HG02588 (cell line): ENCODE data around the gene TMEM266.

Experiments used
- ATAC-seq: cut with Tn5 transposase; IDR thresholded peaks from one replicate; pipeline ENCODE4 v1.9.1; 2021; ENCODE audit warnings: mild to moderate bottlenecking, moderate library complexity; ENCODE audit not compliant: unreplicated experiment

The TMEM266 gene

DNA sequence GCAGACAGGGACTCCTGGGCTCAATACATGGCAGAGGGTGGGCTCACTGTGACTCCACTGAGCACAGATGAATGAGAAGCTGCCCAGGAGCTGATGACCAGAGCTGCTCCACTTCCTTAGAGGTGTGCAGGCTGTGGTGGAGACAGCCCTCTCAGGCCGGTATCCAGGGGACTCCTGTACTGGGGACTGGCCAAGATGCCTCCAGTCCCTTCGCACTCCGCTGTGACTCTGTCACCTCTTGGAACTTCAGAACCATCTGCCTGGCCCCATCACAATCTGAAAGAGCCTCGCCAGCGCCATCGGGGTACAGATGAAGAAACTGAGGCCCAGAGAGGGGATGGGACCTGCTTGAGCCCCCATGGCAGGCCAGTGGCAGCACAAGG is 140.3 kb downstream of the TMEM266 start:
- ATAC-seq: no peak

DNA sequence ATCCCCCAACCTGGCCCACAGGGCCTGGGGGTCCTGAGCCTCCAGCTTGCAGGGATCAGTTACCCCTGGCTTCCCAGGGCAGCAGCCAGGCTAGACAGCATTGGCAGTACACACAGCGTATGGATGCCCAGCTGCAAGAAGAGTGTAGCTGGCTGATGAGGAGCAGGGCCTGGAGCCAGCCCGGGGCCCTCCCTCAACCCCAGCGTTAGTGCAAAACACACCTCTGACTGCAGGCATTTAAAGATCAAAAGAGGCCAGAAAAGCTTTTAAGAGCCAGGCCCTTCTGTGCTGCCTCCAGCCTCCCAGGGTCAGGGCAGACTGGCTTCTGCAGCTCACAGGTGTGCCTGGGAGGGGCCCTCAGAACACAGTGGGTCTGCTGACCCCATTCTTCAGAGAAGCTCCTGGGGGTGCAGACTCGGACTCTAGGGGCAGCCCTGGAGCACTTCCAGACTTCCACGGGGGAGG is 140.9 kb downstream of the TMEM266 start:
- ATAC-seq: no peak

DNA sequence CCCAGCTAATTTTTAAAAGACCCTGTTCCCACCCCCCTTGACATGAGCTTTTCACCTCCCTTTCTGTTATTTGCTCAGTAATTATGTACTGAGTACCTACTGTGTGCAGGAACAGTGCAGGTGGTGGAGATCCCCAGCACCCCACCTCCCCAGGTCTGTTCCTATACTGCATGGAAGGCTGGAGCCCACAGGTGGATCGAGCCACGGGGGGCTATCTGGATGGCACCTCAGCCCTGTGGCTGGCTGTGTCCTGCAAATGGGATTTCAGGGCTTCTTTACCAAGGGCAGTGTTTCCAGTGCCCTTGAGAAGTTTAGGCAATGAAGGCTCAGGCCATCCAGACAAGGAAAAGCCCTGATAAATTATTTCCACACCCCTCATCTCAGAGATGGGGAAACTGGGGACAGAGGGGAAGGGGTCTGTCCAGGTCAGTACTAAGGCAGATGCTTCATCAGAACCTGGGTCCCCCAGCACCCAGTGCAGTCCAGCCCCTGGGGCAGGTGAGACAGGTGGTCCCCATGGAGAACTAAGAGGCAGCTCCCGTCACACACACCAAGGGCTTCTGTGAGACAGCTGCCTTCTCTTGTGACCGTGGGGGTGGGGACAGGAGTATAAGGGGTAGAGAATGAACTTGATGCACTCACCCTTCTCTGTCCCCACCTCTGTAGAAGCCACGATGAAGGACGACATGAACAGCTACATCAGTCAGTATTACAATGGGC is 141.9 kb downstream of the TMEM266 start:
- ATAC-seq: no peak

DNA sequence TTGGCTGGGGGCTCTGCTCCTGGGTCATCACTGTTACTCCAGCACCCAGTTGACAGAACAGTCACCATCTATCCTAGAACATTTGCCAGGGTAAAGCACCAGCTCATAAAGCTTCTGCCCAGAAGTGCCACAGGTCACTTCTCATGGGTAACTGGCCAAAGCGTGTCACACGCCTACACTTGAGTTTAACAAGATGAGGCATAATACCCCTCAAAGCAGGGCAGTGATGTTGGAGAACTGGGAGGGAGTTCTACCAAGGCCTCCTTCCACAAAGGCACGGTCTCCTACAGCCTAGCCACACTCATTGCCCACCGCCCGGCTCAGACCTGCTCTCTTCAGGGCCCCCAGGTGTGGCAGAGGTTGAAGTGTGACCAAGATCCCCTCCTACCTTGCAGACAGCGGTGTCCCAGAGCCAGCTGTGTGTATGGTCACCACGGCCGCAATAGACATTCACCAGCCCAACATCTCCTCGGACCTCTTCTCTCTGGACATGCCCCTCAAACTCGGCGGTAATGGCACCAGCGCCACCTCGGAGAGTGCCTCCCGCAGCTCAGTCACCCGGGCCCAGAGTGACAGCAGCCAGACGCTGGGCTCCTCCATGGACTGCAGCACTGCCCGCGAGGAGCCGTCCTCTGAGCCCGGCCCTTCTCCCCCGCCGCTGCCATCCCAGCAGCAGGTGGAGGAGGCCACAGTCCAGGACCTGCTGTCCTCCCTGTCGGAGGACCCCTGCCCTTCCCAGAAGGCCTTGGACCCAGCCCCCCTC is 143.7 kb downstream of the TMEM266 start:
- no peak for ATAC-seq

DNA sequence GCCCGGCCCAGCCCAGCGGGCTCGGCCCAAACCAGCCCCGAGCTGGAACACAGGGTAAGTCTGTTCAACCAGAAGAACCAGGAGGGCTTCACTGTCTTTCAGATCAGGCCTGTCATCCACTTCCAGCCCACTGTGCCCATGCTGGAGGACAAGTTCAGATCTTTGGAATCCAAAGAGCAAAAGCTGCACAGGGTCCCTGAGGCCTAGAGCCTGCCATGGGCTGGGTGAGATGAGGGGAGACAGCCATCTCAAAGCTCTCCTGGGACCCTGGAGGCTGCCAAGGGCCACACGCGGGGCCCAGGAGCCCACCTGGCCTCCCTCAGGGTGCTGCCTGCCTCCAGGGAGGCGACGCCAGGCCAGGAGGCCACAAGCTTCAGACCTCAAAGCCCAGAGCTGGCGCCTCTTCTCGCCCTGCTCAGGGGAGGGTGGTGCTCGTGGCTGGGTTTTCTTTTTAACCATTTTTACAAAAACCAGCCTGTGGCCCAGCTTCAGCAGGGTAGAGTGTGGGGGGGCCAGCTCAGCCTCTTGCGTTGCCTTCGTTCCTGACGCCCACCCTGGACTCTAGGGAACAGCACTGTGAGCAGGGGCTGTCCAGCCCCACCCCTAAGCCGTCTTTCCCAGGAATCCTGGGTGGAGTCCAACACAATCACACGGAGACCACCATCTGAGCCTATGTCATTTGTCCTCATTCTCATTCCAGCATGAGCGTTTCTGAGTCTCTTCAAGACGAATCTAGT is 144.5 kb downstream of the TMEM266 start:
- no peak for ATAC-seq

DNA sequence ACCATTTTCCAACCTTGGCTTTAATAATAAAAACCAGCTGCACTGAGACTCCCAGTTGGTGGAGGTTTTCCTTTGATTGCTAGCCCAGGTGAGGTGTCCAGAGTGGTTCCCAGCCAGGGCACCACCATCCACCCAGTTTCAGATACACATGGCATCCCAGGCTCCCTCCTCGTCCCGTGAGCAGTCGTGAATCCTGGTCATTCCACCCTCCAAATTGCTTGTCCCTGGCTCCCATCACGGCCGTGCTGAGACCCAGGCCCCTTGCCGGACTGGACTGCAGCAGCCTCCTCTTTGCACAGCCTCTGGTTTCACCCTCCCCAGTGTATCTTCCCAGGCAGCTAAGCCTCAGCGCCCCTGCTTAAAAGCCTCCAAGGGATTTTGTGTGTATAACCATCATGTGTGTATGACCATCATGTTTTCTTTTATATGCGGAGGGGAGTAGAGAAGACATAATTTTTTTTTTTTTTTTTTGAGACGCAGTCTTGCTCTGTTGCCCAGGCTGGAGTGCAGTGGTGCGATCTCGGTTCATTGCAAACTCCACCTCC is 145.2 kb downstream of the TMEM266 start:
- ATAC-seq: no peak

DNA sequence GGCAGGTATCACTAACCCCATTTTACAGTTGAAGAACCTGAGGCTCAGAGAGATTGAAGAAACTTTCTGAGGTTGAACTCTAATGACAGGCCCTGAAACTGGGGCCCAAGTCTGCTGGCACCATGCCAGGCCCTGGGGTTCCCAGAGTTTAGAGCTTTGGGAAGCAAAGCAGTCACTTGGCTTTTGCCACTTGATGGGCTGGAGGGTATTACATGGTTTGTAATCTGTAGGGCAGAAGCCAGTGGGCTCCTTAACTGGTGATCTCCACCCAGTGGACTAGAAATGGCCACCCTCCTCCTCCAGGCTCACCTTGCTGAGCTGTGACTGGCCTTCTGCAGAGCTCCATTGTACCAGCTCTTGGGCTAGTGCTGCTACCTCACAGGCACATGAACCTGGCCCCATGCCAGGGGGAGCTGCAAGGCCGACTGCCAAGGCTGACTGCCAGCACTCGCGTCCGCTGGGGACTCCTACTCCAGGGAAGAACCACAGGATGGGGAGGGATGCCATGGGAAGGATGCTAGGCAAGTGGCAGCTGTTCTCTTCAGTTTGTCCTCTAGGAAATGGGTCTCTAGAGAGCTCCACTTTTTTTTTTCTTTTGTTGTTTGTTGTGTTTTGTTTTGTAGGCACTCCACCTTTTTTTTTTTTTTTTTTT is 146.7 kb downstream of the TMEM266 start:
- no peak for ATAC-seq

DNA sequence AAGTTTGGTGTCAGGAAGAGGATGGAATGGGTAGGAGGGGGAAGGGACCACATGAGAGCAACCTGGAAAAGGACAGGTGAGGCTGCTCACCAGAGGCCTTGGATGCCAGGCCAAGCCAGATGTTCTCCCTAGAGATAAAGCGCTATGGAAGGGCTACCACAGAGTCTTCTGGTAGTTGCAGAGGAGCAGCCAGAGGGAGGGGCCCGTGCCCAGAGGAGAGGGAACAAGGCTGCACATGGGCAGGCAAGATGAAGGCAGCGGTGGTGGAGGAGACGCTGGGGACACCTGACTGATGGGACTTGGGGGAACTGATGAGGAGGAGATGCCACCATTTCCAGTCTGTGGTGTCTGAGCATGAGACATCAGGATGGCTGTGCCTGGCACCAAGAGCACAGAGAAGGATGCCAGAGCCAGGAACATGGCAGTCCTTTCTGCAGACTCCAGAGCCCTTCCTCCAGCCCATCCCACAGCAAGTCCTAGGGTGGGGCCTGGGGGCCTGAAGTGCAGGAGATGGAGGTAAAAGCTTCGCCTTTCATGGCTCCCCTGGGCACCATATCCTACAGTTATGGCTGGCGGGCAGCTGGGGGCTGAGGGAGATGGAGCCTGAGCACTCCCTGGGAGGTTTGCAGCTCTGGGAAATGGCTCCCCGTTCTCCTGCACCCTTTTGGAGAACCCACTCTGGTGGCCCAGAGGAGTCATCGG is 148.4 kb downstream of the TMEM266 start:
- ATAC-seq: no peak

DNA sequence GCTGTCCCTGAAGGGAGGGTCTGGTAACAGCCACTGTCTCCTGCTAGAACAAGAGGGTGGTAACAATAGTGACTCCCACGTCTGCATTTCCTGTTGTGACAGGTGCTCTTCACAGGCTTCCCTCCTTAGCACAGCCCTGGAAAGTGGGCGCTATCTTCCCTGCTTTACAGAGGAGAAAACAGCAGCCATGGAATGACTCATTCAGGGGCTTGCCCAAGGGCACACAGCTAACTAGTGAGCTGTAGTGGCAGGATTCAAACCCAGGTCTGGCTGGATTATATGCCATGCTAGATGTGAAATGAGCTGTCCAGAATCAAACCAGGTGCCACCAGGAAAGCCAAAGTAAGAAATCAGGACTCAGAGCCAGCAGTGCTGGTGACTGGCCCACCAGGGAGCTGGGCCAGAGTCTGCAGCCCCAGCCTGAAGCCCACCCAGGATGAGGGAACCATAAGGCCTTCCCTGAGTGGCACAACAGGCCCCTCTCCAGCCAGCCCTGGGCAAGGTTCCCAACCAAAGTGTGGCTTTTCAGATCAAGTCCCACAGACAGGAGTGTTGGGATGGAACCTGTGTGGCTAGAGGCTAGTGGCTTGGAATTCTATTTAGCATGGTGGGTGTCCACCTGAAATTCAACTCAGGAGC is 149.1 kb downstream of the TMEM266 start:
- no peak for ATAC-seq

DNA sequence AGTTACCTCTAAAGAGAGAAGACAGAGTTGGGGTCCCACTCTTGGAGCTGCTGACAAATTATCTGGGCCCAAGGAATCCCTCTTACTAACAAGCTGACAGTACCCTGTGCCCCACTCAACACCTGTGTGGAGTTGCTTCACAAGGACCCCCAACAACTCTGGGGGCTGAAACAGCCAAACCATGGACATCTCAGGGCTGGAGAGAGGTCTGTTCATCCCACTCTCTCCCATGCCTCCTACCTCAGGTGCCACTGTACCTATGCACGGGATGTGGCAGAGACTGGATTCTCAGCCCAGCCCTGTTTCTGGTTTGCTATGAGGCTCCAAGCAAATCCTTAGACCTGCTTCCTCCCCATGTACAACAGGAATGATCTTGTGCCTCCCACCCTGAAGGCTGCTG is 149.7 kb downstream of the TMEM266 start:
- ATAC-seq: no peak

DNA sequence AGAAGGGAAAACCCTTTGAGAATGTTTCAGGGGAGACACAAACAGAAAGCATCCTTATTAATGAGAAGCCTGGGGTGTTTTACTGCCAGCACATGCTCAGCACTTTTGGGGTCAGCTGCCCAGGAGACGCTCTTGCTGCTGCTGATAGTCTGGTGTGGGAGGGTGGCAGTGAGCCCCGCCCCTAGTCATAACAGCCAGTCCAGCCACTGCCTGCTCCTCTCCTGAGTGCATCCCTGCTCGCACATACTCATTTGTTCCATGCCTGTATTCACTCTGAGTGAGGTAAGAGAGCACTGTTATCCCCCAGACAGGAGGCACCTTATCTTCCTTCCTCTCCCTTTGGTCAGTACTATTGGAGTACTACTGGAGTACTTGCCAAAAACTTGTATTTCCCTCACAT is 150.2 kb downstream of the TMEM266 start:
- no peak for ATAC-seq

DNA sequence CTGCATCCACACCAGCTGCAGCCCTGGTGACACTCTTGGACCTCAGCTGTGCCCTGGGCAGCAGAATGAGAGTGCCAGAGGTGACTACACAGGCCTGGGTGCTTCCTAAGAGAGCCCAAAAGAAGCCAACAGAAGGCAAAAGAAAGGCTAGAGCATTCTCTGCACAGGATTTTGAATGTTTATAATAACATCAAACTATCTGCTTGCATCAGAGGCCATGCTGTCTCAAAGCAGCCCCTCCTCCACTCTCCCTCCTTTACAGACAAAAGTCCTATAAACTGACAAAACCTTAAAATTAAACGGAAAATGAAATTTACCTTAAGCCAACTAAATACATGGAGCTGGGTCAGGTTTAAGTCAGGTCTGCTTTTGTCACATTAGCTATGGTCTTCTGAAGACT is 155.8 kb downstream of the TMEM266 start:
- ATAC-seq: no peak

DNA sequence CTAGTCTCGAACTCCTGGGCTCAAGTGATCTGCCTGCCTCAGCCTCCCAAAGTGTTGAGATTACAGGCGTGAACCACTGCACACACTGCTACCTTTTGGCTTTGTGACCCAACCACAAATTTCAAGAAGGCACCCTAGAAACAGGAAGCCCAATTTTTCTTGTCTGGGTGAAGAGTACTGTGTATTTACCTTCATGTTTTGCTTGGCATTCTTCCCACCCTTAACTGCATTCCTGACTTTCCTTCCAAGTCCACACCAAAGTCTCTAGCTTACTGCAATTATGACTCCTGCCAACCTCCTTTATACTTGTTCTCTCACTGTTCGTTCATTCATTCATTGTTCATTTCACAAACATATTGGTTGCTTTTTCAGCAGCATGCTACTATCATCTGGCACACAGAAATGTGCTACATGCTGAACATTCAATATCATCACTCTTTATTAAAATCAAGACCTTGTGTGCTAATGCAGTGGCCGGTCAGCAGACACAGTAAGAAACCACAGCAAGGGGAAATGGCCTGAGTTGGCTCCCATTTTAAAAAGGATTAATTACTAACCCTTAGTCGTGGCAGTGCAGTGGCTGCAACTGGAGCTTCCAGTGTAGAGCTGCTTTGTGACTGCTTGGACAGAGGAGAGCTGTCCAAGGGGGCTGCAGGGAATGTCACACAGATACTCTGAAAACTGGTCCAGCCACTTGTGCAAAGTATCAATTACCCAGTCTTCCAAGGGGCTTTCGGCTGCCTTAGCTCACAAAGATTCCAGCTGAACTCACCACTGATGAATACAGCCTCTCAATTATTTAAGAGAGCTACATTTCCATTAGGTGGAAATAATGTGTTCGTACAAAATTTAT is 157.5 kb downstream of the TMEM266 start:
- ATAC-seq: no peak

DNA sequence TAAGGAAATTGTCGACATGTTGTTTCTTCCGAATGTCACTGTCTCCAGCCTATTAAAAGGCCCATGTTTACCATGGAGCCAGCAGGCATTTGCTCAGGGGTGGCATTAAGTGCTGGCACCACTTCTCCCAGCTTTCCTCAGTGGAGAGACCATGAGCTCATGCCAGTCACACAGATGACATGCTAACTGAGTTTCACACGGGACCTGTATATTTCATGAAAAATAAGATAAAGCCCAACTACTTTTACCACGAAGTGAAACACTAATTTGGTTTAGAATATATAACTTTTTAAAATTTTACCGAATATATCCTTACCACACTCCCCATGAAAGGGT is 158.1 kb downstream of the TMEM266 start:
- no peak for ATAC-seq

DNA sequence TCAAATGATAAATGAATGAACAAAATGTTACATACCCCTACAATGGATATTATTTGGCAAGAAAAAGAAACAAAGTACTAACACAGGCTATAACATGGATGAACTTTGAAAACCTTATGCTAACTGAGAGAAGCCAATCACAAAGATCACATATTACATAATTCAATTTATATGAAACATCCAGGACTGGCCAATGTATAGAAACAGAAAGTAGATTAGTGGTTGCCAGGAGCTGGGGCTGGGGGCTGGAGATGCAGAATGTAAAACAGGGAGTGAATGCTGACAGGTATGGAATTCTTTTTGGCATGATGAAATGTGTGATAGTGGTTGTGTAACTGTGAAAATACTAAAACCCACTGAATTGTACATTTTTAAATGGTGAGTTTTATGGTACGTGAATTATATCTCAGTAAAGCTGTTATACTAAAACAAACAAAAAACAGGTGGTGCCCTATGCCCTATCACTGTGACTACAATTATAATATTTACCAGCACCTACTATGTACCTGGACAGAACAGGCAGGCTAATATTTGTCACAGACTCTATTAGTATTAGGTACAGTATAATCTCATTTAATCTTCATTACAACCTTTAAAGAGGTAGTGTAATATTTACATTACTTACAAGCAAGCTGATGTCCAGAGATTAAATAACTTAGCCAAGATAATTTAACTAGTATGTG is 161.4 kb downstream of the TMEM266 start:
- ATAC-seq: no peak

DNA sequence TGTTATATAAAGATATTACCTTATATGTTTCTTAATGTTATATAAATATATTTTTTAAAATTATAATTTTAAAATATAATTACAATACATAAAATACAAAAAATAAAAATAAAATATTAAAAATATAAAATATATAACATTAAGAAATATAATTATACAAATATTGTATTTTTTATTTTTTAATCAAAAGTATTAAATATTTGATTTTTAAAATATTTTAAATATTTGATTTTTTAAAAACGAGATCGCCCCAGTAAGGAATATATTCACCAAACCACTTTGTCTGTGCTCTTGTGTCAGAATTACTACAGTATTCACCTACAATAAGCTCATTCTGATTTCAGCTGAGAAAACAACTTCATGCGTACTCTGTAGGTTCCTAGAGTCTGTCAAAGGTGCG is 162.4 kb downstream of the TMEM266 start:
- no peak for ATAC-seq

DNA sequence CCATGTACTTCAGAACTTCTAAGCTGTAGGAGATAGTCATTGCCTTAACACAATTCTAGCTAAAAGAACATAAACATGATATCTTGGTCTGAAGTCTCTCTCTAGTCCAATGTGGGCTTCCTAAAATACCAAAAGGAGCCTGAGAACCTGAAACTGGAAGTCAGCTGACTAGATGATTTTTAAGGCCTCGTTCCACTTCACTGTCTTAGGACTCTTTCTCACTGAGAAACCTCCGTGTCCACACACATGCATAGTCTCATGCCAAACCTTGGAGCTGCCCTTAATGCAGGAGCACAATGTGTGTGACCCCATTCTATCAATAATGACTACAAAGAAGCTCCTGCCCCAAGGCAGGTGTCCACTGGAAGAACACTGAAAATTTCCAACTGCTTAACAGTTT is 163.7 kb downstream of the TMEM266 start:
- ATAC-seq: no peak

DNA sequence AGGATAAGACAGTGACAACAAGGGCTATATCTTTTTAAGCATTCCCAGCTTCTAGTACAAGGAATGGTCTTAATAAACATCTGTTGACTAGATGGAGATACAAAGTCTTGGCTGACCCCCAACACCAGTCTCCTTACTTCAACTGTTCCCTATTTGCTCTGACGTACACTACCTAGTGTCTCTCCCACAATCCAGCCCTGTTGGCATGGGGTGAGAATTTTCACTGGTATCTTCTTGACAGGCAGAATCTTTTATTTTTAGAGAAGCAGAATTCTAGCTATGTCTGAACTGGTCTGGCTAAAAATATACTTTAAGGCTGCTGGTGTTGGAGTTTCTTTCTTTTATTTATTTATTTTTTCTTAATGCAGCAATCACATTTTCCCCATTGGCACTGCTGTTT is 169.5 kb downstream of the TMEM266 start:
- ATAC-seq: no peak

DNA sequence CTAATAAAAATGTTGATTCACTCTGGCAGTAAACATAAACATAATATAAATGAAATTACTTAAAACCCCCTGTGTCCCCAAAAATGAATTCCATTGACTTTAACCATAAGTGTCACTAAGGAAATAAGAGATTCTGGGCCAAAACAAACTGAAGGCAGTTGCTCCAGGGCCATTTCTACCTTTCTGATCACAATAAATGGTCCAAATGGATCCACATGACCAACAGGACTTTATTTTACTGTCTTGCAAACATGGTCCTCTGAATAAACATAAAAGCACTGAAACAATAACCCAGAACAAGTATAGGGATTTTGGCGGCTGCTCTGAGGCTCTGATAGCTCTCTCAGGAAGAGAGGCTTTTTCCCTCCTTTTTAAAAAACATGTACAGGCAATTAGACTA is 174.1 kb downstream of the TMEM266 start:
- ATAC-seq: no peak
